Activated T-helper 1 cell treated with anti-CD3 and anti-CD28 coated beads, Interleukin-12 subunit alpha, Interleukin-12 subunit beta, Interleukin-2, Interleukin-4 antibody, amounts not matched to agents 30 ng/mL and 10 ng/mL and 1 ng/mL, durations not matched to agents 14 hours and 24 hours and 36 hours (primary cell): ENCODE measurements around the gene MRTFB. TPM values are rescaled to one million over a fixed set of nuclear protein-coding genes. Genes with fewer than 3 reads are reported as not detected.

ENCODE experiments used
- total RNA-seq: library from RNA; stranded (reverse); gene quantifications from 2 replicates; pipeline ENCODE4 v1.2.3, GENCODE V29; 2022

Gene MRTFB
- total RNA-seq, 1 donor from 2014 or later = 13.5 TPM

Other genes starting within 250 kb of the MRTFB start
- 15.9 and 18.6 TPM in 2 replicates for gene ERCC4, start 151.2 kb upstream of the MRTFB start, total RNA-seq